ENCODE measurements around the gene SLC7A6.
"Not testable (repeated sequence)": the region's sequence is repeated elsewhere in the genome, so short reads cannot be mapped to it uniquely, and the experiment has no call there.

The SLC7A6 gene

GRCh38 chr16:68284847-68285246 lies 20.5 kb downstream of the SLC7A6 start:
- no peak for DNase-seq

GRCh38 chr16:68285683-68286082 lies 21.4 kb downstream of the SLC7A6 start:
- DNase-seq: no peak

- no peak for DNase-seq
These were observed 22.1 kb downstream of the SLC7A6 start for GRCh38 chr16:68286153-68287074.

- no peak for DNase-seq
These were observed 23.2 kb downstream of the SLC7A6 start for GRCh38 chr16:68287276-68288251.

- no peak for DNase-seq
These were observed 23.9 kb downstream of the SLC7A6 start for GRCh38 chr16:68288252-68288650.

GRCh38 chr16:68288796-68289195 lies 24.5 kb downstream of the SLC7A6 start:
- not testable (repeated sequence) for DNase-seq

GRCh38 chr16:68289202-68289601 lies 24.9 kb downstream of the SLC7A6 start:
- DNase-seq: no peak

- no peak for DNase-seq
These were observed 25.4 kb downstream of the SLC7A6 start for GRCh38 chr16:68289621-68290329.

GRCh38 chr16:68290450-68290849 lies 26.1 kb downstream of the SLC7A6 start:
- DNase-seq: no peak

GRCh38 chr16:68291227-68291626 lies 26.9 kb downstream of the SLC7A6 start:
- DNase-seq: no peak

- no peak for DNase-seq
These were observed 28.1 kb downstream of the SLC7A6 start for GRCh38 chr16:68292425-68292824.

- DNase-seq: no peak
These were observed 32.0 kb downstream of the SLC7A6 start for GRCh38 chr16:68296291-68296690.

GRCh38 chr16:68296693-68297092 lies 32.4 kb downstream of the SLC7A6 start:
- DNase-seq: no peak

GRCh38 chr16:68297908-68298307 lies 33.6 kb downstream of the SLC7A6 start:
- DNase-seq: no peak

GRCh38 chr16:68298312-68298711 lies 34.0 kb downstream of the SLC7A6 start:
- no peak for DNase-seq

- no peak for DNase-seq
These were observed 34.7 kb downstream of the SLC7A6 start for GRCh38 chr16:68298907-68299561.

- no peak for DNase-seq
These were observed 35.5 kb downstream of the SLC7A6 start for GRCh38 chr16:68299571-68300453.

GRCh38 chr16:68300734-68301459 lies 36.6 kb downstream of the SLC7A6 start:
- no peak for DNase-seq

GRCh38 chr16:68306633-68307032 lies 42.3 kb downstream of the SLC7A6 start:
- DNase-seq: no peak

GRCh38 chr16:68309799-68310198 lies 45.5 kb downstream of the SLC7A6 start:
- no peak for DNase-seq

GRCh38 chr16:68310437-68310773 lies 46.1 kb downstream of the SLC7A6 start:
- DNase-seq: no peak

Data from NCI-H187 (cell line).